Bone marrow (tissue), 2 donors: ENCODE results near the gene MOK.
"Not testable (repeated sequence)": the region's sequence is repeated elsewhere in the genome, so short reads cannot be mapped to it uniquely, and the experiment has no call there.

Experiments
- DNase-seq, 2 donors: peaks; one replicate each; lab custom pipeline; 2025; lab: John Stamatoyannopoulos, UW

The MOK gene

DNA sequence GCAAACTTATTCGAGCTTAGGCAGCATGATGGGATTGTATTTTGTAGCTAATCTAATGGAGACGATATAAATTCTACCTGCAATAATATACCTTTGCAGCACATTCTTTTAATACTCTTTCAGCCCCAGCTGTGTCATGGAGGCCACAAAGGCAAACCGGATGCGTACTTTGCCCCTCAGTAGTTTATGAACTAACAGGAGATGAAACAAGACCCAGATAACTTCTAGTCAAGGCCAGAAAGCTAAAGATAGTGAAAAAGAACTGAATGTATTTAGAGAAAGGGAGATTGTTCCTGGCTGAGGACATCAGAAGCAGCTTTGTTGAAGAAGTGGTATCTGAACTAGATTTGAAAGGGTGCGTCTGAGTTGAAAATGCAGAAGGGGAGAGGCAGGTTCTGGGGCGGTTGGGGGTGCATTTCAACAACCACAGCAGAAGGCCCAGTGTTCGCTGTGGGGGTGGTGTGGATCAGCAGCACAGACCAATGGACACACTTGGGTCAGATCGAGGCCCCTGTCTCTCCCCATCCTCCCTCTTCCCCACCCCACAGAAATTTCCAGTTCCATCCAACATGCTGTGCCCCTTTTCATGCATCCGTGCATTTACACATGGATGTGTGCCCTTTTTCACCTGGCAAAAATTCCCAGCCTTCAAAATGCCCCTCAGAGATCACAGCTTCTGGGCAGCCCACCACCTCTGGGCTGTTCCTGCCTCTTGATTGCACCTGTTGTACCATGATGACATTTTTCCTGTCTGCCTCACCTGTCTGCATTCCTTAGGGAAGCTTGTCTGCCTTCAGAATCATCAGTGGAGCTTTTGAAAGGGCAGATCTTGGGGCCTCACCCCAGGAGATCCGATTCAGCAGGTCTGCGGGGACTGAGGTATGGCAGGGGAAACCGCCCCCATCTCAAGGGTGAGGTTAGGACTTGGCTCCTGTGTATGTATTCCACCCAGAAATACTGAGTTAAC lies 16.8 kb upstream of the MOK start:
- DNase-seq: no peak

DNA sequence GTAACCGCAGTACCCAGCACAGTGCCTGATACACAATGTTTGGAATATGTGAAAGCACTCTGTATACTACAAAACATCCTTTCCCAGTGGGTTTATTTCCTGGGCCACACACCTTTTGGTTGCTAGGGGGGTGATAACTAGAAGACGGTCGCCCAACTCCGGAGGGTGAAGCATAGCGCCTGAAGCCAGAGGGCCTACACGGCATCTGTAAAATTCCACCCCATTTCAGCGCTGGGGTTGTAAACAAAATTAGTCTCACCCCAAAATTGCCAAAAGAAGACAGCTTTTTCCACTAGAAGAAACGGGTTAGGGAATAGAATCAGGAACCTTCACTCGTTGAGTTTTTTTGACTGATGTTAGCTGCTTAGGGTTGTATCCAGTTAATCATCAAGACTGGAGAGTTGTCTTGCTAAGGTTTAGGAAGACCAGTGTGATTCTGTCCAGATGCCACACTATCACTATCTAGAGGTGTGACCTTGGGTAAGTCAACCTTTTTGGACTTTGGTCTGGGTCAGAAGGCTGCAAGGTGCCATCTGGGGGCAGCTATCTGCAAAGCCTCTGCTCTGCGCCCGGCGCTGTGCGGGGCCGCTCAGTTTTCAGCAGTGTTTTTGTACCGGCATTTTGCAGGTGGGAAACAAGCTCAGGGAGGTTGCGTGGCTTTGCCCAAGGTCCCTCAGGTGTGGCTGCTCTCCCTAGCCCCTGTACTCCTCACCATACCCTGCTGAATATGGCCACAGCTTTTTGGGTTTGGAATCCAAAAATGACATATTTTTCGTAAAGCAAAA lies 15.9 kb upstream of the MOK start:
- DNase-seq: no peak

DNA sequence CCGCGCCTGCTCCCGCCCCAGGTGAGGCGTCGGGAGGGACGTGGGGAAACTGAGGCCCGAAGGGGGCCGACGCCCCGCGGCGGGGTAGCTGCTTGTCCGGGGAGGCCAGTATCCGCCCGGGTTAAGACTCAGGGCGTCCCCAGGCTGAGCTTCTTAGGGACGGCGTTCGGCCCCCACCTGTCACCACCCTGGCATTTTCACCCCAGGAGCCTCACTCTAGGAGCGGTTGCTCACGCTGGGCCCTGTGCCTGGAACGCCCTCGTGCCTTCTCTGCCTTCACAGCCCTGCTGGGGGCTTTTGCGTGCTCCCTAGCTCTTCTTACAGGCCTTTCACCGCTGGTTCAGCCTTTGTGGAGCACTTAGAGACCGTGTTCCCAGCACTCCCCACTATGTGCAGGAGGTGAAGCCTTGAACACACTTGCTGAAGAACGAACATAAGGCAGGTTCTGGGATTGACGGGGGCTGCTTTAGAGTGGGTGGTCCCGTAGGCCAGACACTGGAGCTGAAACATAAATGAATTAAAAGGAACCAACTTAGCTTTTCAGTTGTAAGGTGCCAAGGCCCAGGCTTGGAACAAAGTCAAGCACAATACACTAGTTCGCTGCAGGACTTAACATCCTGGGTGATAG lies 15.2 kb upstream of the MOK start:
- DNase-seq: peak in 1 of 2 donors; percentile 37

DNA sequence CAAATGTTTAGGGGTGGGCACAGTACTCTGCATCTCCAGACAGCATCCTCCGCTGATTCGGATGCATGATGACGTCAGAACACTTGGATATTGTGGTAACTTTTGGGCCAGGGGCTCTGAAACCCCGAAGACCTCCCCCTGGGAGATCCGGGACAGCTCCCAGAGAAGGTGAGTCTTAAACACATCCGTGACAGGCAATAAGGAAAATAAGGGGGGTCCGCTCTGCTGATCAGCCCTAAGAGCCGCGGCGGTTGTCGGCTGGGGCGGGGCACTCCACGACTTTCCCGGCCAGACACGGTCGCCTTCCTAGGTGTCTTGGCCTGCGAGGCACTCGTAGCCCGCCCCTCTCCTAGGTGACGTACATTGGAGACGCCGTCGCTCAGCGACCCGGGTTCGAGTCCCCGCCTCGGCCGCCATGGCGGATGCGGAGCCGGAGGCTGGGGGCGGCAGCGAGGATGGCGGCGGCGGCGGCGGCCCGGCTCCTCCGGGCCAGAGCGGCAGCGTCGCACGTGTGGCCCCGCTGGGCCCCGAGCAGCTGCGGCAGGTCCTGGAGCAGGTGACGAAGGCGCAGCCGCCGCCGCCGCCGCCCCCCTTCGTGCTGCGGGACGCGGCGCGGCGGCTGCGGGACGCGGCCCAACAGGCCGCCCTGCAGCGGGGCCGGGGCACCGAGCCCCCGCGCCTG lies 14.5 kb upstream of the MOK start, which contains the start of gene ZNF839:
ZNF839 (plus strand) TSS at position 396 of the 682 bp plus-strand sequence; CDS start at position 416, 20 bp downstream.
- peak; percentile 64 to 87 for DNase-seq

DNA sequence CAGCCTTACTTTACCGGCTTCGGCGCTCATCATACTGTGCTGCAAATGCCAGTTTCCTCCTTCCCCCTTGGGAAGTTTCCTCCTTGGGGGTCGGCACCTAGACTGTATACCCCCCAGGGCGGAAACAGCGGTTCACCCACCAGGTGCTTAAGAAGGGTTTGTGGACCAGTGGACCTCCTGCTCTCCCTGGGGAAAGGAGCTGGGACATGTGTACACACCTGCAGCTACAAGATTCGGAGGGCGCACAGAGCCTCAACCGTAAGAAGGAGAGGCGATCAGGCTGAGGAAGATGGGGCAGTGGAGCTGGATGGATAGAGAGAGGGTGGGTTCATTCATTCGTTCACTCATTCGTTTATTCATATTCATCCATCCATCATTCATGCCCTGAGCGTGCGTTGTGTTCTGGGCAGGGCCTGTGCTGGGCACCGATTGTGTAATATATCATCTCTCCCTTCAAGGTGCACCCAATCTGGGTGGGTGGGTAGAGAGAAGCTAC lies 13.9 kb upstream of the MOK start:
- no peak for DNase-seq

DNA sequence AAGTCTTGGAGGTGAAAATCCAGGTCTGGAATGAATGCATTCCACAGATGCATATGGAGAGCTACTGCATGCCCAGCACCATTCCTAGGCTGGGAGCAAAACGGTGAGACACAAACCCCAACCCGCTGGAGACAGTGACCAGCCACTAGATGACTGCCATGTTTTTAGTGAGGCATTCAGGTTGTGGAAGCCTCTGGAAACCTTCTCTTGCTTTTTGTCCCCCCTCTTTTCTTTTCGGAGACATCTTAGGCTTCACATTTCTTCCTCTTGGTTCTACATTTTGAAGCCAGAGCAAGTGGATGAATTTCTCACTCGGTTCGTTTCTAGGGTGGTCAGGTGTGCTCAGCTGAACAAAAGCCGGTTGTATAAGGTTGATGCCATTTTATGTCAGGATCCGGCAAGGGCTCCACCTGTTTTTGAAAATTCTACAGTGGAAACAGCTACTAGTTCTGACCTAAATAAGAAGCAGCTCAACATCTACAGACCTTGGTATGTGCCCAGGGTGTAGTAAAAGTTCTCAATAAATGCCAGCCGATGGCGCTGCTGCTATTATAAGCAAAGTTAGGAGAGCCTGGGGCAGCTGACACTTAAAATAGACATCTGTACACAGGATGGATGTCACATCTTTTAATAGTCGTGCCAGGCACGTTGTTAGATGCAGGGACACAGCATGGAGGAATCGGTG lies 12.7 kb upstream of the MOK start:
- DNase-seq: peak in 1 of 2 donors; percentile 3

DNA sequence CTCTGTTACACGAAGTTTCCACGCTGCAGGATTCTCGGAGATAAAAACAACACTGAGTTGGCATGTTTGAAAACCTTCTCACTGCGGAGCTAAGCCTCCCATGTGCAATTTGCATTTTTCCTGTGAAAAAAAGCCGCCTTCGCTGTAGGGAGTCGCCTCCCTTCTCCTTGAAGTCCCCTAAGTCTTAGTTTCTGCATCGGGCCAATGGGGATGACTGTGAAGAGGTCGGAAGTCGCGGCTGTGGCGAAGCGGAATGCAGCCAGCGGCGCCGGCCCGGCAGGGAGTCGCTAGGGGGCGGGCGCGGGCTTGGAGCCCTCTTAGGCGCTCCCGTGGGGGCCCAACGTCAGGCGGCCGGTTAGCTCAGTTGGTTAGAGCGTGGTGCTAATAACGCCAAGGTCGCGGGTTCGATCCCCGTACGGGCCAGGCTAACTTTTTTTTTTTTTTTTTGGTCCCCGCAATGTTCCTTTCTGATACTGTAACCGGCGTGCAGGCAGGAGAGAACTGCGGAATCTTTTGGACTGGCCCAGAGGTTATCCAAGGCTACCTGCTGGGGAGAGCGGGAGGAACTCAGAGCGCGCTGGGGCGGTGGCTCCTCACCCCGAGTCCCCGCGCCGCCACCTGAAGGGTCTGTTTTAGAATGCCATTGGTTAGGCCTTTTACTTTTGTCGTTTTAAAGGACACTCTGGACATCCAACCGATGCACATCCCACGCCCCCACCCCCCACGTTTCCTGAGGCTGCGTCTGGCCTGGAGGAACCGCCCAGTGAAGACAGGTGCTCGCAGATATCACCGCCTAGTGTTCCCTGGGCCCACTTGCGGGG lies 12.0 kb upstream of the MOK start:
- DNase-seq: peak; percentile 79 to 93

DNA sequence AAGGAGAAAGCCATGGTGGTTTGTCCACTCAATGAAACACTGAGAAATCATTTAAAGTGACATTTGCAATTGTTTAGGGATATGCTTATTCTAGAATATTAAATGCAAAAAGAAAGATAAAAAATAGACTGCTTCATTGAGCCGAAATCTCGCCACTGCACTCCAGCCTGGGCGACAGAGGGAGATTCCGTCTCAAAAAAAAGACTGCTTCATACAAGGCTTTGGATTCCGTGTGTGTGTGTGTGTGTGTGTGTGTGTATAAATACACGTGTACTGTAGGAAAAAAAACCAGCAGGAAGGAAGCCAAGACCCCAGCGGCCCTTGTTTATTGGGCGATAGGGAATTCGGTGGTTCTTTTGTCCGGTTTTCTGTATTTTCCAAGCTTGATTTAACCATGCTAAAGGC lies 11.4 kb upstream of the MOK start:
- peak in 1 of 2 donors; percentile 53 for DNase-seq

DNA sequence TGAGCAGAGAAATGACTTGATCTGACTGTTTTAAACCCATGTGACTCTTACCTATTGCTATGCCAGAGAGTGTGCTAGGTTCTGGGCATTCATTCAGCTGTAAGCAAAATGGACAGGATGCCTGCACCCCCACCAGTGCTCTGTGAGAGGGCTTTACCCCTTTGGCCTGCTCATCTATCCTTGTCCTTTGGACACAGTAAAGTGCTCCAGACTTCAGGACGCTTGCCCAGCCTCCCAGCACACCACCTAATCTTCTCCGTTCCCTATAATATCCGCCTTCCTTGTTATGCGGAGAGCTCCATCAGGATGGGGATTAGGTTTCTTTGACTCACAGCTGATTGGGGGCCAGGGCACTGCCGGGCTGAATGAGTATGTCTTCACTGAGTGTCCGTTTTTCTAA lies 10.2 kb upstream of the MOK start:
- no peak for DNase-seq

DNA sequence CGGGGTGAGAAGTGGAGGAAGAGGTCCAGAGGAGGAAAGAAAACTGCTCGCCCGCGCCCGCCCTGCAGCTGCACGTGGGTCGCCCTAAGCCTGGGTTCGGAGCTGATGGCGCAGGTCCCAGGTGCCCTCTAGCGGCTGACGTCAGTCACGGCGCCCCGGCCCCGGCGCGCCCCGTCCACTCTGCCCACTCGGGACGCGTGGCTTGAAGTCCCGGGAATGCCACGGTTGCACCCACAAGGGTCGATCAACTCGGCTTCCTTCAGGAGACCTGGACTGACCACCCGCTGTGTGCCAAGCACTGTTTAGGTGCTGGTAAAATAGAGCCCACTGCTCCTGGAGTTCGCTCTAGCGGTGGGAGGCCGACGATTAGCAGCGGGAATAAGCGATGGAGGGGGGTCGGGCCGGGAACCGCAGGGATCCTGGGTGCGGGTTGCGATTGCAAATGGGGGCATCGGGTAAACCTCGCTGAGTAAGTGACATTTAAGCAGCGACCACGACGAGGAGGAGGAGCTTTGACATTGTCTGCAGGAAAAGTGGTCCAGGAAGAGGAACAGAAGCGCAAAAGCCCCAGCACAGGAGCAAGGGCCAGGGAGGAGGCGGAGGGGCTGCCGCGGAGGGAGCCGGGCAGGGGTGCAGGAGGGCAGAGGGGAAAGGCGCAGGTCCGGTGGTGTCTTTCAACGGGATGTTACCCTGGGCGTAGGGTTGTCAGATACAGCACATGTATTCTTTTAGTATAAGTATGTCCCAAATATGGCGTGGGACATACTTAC lies 9.5 kb upstream of the MOK start:
- DNase-seq: peak; percentile 49 to 69

DNA sequence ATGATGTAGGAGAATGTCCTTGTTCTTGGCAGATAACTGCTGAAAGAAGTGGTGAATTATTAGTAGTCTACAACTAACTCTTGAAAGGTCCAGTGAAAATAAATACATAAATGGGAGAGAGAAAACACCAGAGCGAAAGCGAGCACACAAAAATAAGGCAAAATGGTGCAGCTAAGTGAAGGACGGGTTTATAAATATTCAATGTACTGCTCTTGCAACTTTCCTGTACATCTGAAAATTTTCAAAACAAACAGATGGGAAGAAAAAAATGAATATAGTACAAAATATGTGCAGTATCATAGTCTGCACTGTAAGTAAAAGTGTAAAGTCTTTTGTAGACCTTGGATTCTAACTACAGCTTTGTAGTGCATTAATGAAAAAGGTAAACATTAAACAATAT lies 1.3 kb downstream of the MOK start:
- no peak for DNase-seq

DNA sequence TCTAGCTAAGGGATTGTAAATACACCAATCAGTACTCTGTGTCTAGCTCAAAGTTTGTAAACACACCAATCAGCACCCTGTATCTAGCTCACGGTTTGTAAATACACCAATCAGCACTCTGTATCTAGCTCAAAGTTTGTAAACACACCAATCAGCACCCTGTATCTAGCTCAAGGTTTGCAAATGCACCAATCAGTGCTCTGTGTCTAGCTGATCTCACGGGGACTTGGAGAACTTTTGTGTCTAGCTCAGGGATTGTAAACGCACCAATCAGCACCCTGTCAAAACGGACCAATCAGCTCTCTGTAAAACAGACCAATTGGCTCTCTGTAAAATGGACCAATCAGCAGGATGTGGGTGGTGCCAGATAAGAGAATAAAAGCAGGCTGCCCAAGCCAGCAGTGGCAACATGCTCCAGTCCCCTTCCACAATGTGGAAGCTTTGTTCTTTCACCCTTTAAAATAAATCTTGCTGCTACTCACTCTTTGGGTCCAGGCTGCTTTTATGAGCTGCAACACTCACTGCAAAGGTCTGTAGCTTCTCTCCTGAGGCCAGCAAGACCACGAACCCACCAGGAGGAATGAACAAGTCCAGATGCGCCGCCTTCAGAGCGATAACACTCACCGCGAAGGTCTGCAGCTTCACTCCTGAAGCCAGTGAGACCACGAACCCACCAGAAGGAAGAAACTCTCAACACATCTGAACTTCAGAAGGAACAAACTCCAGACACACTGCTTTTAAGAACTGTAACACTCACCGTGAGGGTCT lies 6.5 kb downstream of the MOK start:
- not testable (repeated sequence) for DNase-seq

DNA sequence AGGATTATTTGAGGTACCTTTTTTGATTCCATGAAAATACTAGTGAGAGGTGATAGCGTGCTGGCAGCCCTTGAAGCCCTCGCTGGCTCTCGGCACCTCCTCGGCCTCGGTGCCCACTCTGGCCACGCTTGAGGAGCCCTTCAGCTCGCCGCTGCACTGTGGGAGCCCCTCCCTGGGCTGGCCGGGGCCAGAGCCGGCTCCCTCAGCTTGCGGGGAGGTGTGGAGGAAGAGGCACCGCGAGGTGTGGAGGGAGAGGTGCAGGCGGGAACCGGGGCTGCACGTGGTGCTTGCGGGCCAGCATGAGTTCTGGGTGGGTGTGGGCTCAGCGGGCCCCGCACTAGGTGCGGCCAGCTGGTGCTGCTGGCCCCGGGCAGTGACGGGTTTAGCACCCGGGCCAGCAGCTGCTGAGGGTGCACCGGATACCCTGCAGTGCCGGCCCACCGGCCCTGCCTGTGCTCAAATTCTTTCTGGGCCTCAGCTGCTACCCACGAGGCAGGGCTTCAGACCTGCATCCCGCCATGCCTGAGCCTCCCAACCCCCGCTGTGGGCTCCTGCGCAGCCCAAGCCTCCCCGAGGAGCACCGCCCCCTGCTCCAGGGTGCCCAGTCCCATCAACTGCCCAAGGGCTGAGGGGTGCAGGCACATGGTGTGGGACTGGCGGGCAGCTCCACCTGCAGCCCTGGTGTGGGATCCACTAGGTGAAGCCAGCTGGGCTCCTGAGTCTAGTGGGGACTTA lies 7.4 kb downstream of the MOK start:
- no peak for DNase-seq

DNA sequence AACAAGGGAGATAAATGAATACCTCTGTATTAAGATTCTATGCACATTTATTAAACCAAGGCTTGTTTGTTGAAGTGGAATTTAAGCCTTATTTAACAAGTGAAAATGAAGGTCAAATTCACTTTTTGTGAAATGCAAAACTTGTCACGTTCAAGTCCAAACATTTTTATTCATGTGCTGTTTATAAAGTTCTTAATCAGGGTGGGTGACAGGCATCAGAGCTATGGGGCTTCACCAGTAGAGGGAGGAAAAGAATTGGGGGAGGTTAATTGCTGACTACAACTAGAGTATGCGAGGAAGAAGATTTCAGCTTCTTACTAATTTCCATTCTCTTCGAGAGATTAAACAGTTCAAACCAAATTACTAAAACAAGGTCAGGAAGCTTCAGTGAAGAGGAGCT lies 9.7 kb downstream of the MOK start:
- no peak for DNase-seq

DNA sequence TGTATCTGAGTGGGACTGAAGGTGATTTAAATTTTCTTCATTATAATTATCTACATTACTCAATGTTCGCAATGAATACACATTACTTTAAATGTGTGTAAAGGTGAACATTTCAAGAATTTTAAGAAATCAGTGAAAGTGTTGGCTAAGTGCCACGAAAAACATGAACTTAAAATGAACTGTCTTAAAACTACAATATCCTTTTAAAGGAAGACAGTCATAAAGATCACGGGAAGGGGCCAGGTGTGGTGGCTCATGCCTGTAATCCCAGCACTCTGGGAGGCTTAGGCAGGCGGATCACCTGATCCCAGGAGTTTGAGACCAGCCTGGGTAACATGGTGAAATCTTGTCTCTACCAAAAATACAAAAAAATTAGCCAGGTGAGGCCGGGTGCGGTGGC lies 11.2 kb downstream of the MOK start:
- no peak for DNase-seq

DNA sequence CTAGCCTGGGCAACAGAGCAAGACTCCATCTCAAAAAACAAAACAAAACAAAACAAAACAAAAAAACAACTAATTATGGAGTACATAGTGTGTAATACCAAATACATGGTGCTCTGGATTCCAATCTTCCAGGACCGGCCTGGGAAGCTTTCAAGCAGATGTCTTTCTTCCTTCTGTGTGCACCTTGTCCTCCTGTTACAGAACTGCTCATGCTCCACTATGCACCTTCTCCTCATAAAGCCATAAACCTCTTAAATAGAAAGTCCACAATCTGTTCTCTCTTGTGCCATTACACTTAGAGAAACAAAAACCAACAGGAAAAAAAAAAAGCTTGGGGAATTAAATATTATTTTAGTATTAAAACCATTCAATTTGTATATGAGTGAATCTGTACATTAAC lies 12.5 kb downstream of the MOK start:
- no peak for DNase-seq

DNA sequence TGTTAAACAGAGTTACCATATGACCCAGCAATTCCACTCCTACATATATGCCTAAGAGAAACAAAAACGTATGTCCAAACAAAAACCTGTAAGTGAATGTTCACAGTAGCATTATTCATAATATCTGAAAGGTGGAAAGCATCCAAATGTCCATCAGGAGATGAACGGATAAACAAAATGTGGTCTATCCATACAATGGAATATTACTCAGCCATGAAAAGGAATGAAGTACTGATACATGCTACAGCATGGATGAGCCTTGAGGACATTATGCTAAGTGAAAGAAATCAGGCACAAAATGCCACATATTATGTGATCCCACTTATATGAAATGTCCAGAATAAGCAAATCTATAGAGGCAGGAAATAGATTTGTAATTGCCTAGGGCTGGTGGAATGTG lies 16.8 kb downstream of the MOK start:
- DNase-seq: no peak

DNA sequence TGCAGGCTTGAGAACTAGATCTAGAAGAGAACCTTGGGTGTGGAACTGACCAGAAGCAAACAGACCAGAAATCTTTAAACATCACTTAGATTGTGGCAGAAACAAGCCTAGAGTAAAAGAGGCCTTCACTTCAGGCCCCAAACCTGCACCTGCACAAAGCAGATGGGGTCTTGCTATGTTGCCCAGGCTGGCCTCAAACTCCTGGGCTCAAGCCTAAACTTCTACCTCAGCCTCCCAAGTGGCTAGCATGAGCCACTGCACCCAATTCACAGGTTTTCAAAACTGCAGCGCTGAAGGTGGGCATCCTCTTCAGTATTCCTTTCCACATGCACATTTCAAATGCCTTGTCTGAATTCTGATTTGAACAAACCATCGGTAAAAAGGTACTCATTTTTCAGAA lies 19.9 kb downstream of the MOK start:
- no peak for DNase-seq
